Kidney tubule cell (primary cell): Measurements from ENCODE around the gene GHRHR.

ENCODE experiments used
- DNase-seq: peaks from one replicate; pipeline ENCODE4 v3.0.0-alpha.2; 2018; ENCODE audit warnings: low spot score

GHRHR gene

DNA sequence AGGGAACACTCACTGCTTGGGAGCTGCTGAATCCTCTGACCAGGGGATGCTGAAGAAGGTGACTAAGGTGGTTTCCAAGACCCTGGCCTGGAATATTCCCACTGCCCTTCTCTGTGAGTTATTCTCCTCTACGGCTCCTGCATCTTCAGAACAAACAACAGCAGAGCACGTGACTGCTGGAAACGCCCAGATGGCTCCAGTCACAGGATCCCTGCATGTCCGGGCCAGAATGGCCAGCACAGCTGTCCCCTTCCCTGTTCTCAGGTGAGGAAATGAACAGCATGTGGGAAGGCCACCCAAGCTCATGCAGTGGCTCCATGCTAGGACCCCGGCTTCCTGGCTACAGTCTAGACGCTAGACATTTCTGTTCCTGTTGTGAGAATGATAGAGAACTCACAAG, 43.1 kb downstream of the GHRHR start:
- DNase-seq = no peak

DNA sequence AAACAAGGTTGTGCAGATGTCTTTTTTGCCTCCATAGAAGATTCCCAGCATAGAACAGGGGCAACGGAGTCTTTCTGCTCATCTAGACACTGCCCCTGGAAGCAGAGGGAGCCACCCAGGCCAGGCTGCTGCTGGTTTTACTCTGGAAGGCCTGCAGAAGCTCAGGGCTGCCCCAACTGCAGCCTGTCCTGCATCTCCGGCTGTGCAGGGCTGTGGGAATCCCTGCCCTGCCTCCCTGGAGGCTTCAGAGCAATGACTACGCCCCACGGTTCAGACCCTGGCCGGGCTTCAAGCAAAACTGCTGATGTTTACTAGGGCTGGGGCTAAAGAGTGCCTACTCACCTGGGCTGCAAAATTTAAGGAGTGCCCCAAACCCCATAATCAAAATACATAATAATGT, 43.9 kb downstream of the GHRHR start:
- DNase-seq = no peak

DNA sequence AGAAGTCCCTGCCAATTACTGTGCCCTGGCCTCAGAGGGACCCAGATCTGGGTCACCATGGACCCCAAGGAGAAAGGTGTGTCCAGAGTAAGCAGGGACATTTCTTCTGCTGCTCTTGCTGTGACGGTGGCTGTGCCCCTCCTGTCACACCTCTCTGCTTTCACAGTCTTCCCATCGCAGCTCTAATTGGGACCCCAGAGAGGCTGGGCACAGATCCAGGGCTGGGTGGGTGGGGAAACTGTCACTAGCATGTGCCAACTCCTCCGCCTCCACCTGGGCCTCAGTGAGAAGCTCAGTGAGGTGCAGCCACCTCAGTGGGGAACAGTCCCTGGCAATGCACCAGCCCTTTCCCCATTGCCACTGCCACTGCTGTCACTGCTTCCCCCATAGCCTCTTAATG, 51.1 kb downstream of the GHRHR start:
- no peak for DNase-seq

DNA sequence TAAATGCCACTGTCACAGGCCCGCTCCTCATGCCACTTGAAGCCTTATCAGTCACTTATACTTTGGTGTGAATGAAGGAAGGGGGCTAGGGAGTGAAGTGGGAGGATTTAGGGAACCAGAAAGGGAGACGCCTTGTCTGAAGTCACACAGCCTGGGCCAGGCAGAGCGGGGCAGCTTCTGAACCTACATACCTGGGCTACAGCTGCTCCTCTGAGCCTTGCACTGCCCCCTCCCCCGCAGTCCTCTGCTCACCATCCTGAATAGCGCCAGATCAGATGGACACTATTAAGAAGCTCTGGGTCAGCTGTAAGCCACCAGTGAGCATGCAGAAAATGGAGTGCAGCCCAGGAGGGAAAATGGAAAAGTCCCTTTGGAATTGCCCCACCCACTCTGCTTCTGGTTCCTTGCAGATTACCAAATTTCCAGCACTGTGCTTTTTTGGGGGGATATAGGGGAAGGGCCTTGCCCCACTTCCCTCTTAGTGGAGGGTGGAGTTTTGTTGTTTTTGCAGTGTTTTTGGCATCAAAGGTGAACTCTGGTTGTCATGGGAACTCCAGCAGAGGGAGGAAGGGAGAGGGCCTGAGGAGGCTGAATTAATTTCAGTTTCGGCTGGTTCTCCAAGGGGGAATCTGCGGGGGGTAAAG, 53.4 kb downstream of the GHRHR start:
- no peak for DNase-seq

DNA sequence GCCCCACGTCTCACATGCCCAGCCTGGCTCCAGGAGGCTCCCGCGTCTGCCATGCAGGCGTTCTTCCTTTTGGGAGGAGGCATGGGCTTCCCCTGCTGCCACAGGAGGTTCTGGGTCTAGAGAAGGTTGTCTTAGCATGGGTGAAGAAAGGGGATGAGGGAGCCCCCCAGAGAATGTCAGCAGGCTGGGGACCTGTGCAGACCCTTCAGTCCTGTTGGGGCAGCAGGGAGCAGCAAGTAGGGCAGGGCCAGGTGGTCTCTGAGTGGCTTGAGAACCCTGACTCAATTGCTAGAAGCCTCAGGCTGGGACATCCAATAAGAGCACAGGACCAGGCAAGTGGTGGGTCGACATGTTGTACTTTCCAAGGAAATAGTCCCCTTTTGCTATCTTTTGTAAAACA, 54.0 kb downstream of the GHRHR start:
- DNase-seq = no peak

DNA sequence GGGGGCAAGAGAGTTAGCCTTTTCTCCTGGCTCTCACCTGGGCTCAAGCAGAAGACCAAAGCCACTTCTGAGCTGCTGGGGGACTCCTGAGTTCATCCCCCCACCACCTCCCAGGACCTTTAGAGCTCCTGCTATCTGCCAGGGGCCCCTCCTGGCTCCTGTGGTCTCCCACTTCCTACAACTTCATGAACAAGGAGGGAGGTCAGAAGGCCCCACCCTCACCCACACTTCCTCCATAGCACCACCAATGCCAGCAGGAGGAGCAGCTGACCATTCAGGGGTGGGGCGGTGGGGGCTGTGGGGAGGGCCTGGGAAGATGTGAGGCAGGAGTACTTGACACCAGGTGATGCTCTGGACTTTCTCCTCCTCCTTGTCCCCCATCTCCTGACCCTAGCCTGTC, 55.8 kb downstream of the GHRHR start:
- DNase-seq = no peak

DNA sequence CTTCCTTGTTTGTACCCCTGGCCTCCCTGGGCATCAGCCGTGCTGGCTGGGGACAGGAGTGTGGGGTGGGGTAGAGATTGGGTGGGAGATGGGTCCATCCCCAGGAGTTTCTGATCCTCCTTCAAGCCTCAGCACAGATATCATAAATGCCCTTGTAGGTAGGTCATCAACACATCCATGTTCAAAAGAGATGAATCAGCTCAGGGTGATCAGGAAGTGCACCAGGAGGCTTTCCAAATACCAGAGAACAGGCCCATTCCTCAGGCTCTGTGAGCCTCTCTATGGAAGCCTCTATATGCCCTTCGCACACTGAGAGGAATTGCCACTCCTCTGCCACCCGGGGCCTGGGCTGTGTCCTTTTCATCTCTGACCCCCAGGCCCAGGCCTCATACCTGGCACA, 56.4 kb downstream of the GHRHR start:
- DNase-seq = peak; percentile 54

DNA sequence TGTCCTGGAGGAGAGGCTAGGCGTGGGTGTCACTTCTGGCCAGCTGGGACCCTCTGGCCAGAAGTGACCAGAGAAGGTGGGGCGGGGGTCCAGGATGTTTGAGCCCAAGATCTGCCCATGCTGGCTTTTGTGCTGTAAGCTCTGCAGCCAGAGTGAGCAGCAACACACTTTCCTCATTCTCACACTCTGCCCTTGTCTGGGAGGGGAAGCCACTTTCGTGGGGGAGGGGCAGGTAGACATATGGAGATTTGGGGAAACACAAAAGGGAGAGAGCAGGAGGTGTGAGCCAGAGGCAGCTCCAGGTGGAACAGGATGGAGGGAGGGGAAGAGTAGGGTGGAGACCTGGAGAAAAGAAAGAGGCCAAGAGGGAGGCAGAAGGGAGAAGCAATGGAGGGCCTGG, 56.9 kb downstream of the GHRHR start:
- DNase-seq = no peak

DNA sequence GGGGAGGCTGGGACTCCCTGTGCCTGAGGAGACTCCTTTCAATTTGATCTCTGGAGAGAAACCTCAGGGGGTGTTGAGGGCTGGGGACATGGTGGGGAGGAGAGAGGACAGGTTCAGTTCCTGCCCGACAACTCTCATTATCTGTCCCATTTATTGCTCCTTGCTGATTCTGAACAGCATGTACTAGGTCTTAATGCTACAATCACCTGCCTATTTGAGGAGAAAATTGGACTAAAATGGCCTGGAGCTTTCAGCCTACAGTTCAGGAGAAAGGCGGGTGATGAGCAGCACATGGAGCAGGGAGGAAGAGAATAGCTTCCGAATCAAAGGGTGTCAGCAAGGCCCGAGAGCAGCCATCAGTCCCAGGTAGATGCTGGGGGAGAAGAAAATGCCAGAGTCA, 58.4 kb downstream of the GHRHR start:
- DNase-seq = no peak

DNA sequence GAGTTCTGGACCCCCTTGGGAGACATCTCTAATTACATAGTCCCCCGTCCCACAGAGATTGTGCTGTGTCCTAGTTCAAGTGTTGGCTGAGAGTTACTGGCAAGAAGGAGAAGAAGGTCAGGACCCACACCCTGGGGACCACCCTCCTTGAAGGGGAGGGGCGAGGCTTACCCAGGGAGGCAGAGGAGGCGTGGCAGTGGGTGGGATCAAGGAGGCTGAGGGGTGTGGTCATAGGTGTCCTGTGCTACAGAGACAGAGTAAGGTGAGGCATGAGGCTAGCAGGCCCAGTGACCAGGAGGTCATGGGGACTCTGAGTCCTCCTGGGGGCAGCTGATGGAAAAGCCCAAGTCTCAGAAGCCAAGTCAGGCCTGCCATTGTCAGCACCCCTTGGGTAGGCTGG, 59.0 kb downstream of the GHRHR start:
- DNase-seq = no peak

DNA sequence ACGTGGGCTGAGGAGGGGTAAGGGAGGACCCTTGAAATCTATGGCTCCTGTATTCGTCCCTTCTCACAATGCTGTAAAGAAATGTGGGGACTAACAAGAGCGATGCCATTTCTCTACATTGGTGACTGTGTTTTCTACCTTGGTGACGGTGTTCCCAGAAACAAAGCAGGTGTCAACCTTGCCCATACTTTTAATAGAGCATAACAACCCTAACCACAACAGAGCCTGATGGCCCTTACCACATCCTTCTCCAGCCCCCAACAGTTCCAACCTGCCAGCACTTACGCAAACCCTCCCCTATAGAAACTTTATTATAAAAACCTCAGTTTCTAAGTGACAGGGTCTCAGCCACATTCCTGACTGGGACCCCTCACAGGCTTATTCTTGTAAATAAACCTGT, 60.1 kb downstream of the GHRHR start:
- DNase-seq = no peak

DNA sequence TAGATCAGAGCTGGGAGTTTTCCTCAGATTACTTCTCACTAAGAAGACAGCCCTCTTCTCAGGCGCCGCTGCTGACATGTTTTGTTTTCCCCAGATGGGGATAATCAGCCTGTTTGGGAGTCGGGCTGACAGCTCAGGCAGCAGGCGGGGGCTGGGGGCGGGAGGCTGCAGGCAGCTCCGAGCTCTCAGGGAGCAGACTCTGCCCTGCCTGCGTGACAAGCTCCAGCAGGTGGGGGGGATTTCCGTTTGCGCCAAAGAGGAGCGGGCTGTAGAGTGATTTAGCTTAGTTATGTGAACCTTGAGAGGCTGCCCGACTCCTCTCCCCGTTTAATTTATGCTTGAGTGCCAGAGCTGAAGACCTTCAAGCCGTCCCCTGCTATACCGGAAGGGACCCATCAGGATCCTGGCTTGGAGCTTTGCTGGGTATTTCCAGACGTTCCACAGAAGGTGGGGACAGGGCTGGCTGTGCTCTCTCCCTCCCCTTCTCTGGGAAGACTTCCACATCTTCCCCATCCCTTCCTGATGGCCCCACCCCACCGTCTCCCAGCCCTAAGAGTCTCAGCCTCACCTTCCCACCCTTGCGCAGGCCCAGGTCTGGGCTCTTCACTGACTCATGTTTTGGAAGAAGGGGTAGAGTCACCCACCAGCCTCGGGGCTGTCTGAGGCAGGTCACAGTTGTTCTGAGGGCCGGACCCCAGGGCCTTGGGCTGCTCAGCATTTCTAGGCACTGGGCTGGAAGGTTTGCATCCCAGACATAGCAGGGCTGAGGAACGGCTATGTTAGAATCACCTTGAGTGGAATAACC, 63.6 kb downstream of the GHRHR start:
- DNase-seq = peak; percentile 21

DNA sequence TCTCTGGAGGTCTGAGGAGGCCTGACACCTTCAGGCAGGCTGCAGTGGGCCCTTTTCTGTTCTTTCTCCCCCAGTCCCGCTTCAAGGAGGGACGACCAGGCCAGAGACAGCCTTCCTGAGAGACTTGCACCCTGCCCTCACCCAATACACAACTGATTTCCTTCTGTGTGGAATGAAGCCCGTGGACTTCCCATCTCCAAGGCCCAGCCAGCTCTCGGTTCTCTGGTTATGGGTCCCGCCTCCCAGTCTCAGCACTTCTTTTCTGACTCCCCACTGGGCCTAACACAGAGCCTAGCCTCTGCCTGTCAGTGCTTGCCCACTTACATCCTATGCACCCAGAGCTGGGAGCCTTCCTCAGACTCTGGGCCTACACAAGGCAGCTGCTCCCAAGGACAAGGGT, 64.3 kb downstream of the GHRHR start:
- DNase-seq = no peak

DNA sequence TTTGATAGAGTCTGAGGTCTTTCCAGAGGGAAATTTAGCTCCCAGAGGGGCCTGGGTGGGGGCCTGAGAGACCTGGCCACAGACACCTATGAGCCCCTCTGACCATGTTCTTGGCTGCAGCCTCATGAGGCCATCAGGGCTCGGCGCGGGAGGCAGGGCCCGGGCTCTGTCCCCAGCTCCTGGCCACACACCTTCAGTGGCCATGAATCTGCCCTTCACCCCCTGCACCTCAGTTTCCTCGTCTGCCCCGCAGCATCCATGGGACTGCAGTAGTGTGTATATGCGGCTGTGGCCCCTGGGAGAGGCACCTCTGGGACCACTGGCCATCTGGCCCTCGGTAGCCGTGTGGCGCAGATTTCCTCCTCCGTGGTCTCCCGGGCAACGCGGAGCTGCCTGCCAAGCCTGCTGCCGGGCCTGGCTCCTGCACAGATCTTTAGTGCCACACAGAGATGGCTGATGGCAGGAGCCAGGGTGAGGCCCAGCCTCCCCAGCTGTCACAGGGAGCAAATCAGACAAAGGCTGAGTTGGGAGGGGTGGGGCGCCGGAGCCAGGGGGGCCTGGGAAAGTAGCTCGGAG, 64.8 kb downstream of the GHRHR start:
- no peak for DNase-seq
